Measurements from ENCODE around the gene IPO13.
A peak's percentile ranks its signal among the peaks of the same experiment; 100 is the strongest.

IPO13 gene

GRCh38 chr1:43977376-43978263 lies 30.9 kb downstream of the IPO13 start:
- Histone ChIP-seq H3K36me3 (ENCODE audit: control insufficient read depth, insufficient read depth, low read length) (peaks cover 43% of the 10 kb centered on the region), H3K9me3 (ENCODE audit: control insufficient read depth, insufficient read depth, low read length) (no peaks in the 10 kb centered on the region), H3K27ac (ENCODE audit: low read depth, low read length) (no peak overlapping the region), H3K9ac (ENCODE audit: low read depth, low read length) (no peak overlapping the region), H3K27me3 (ENCODE audit: control insufficient read depth, insufficient read depth, low read length) (no peaks in the 10 kb centered on the region), H3K4me3 (ENCODE audit: low read depth, low read length) (no peak overlapping the region; the same call in 1 of the 2 replicates), H3K4me1 (ENCODE audit: control insufficient read depth, insufficient read depth, low read length) (peaks cover 24% of the 10 kb centered on the region; the same call in 1 of the 2 replicates)

GRCh38 chr1:43978264-43978550 lies 31.5 kb downstream of the IPO13 start:
- Histone ChIP-seq H3K9me3 (ENCODE audit: control insufficient read depth, insufficient read depth, low read length) (no peaks in the 10 kb centered on the region), H3K36me3 (ENCODE audit: control insufficient read depth, insufficient read depth, low read length) (peaks cover 40% of the 10 kb centered on the region), H3K27ac (ENCODE audit: low read depth, low read length) (no peak overlapping the region), H3K4me1 (ENCODE audit: control insufficient read depth, insufficient read depth, low read length) (peaks cover 24% of the 10 kb centered on the region; the same call in 1 of the 2 replicates), H3K9ac (ENCODE audit: low read depth, low read length) (no peak overlapping the region), H3K27me3 (ENCODE audit: control insufficient read depth, insufficient read depth, low read length) (no peaks in the 10 kb centered on the region), H3K4me3 (ENCODE audit: low read depth, low read length) (peak overlapping the region; percentile 88)

- H3K4me1 ChIP-seq (ENCODE audit: control insufficient read depth, insufficient read depth, low read length): peaks cover 23% of the 10 kb centered on the region; the same call in 1 of the 2 replicates
- H3K27ac ChIP-seq (ENCODE audit: low read depth, low read length): peak within 1 kb of the TSS; percentile 64
- H3K36me3 ChIP-seq (ENCODE audit: control insufficient read depth, insufficient read depth, low read length): peaks cover 38% of the 10 kb centered on the region
- H3K9me3 ChIP-seq (ENCODE audit: control insufficient read depth, insufficient read depth, low read length): no peaks in the 10 kb centered on the region
- peak within 1 kb of the TSS; percentile 60 for H3K9ac ChIP-seq (ENCODE audit: low read depth, low read length)
- no peaks in the 10 kb centered on the region for H3K27me3 ChIP-seq (ENCODE audit: control insufficient read depth, insufficient read depth, low read length)
- peak within 1 kb of the TSS; percentile 88 for H3K4me3 ChIP-seq (ENCODE audit: low read depth, low read length)
Observed at GRCh38 chr1:43978551-43979260, 32.0 kb downstream of the IPO13 start, which contains the start of gene B4GALT2. TSS of gene B4GALT2 (plus strand) at chr1:43979210. CDS start at chr1:43981161, 1,951 bp downstream.

- Histone ChIP-seq H3K4me1 (ENCODE audit: control insufficient read depth, insufficient read depth, low read length) (peaks cover 18% of the 10 kb centered on the region; the same call in 1 of the 2 replicates), H3K27ac (ENCODE audit: low read depth, low read length) (peak overlapping the region; percentile 53), H3K36me3 (ENCODE audit: control insufficient read depth, insufficient read depth, low read length) (peaks cover 40% of the 10 kb centered on the region), H3K9ac (ENCODE audit: low read depth, low read length) (no peak overlapping the region), H3K27me3 (ENCODE audit: control insufficient read depth, insufficient read depth, low read length) (no peaks in the 10 kb centered on the region), H3K4me3 (ENCODE audit: low read depth, low read length) (peak overlapping the region; percentile 88), H3K9me3 (ENCODE audit: control insufficient read depth, insufficient read depth, low read length) (no peaks in the 10 kb centered on the region)
Observed at GRCh38 chr1:43979261-43979527, 32.4 kb downstream of the IPO13 start.

GRCh38 chr1:43979528-43980254 lies 32.9 kb downstream of the IPO13 start:
- Histone ChIP-seq H3K4me3 (ENCODE audit: low read depth, low read length) (peak overlapping the region; percentile 88), H3K27me3 (ENCODE audit: control insufficient read depth, insufficient read depth, low read length) (no peaks in the 10 kb centered on the region), H3K4me1 (ENCODE audit: control insufficient read depth, insufficient read depth, low read length) (peaks cover 17% of the 10 kb centered on the region; the same call in 1 of the 2 replicates), H3K27ac (ENCODE audit: low read depth, low read length) (peak overlapping the region; percentile 53), H3K36me3 (ENCODE audit: control insufficient read depth, insufficient read depth, low read length) (peaks cover 45% of the 10 kb centered on the region), H3K9me3 (ENCODE audit: control insufficient read depth, insufficient read depth, low read length) (no peaks in the 10 kb centered on the region), H3K9ac (ENCODE audit: low read depth, low read length) (peak overlapping the region; percentile 58; the same call in 1 of the 2 replicates)

GRCh38 chr1:43980255-43981134 lies 33.7 kb downstream of the IPO13 start:
- H3K4me3 ChIP-seq (ENCODE audit: low read depth, low read length): peak overlapping the region; percentile 88
- H3K4me1 ChIP-seq (ENCODE audit: control insufficient read depth, insufficient read depth, low read length): peaks cover 17% of the 10 kb centered on the region; the same call in 1 of the 2 replicates
- H3K9ac ChIP-seq (ENCODE audit: low read depth, low read length): peak overlapping the region; percentile 58; the same call in 1 of the 2 replicates
- peaks cover 52% of the 10 kb centered on the region for H3K36me3 ChIP-seq (ENCODE audit: control insufficient read depth, insufficient read depth, low read length)
- no peak overlapping the region for H3K27ac ChIP-seq (ENCODE audit: low read depth, low read length)
- H3K27me3 ChIP-seq (ENCODE audit: control insufficient read depth, insufficient read depth, low read length): no peaks in the 10 kb centered on the region
- H3K9me3 ChIP-seq (ENCODE audit: control insufficient read depth, insufficient read depth, low read length): no peaks in the 10 kb centered on the region

- Histone ChIP-seq H3K4me1 (ENCODE audit: control insufficient read depth, insufficient read depth, low read length) (peaks cover 15% of the 10 kb centered on the region; the same call in 1 of the 2 replicates), H3K27ac (ENCODE audit: low read depth, low read length) (no peak overlapping the region), H3K9me3 (ENCODE audit: control insufficient read depth, insufficient read depth, low read length) (no peaks in the 10 kb centered on the region), H3K36me3 (ENCODE audit: control insufficient read depth, insufficient read depth, low read length) (peaks cover 57% of the 10 kb centered on the region), H3K27me3 (ENCODE audit: control insufficient read depth, insufficient read depth, low read length) (no peaks in the 10 kb centered on the region), H3K9ac (ENCODE audit: low read depth, low read length) (no peak overlapping the region), H3K4me3 (ENCODE audit: low read depth, low read length) (no peak overlapping the region)
Observed at GRCh38 chr1:43981135-43981491, 34.4 kb downstream of the IPO13 start.

GRCh38 chr1:43981636-43982035 lies 34.9 kb downstream of the IPO13 start:
- Histone ChIP-seq H3K9ac (ENCODE audit: low read depth, low read length) (no peak overlapping the region), H3K9me3 (ENCODE audit: control insufficient read depth, insufficient read depth, low read length) (no peaks in the 10 kb centered on the region), H3K27ac (ENCODE audit: low read depth, low read length) (no peak overlapping the region), H3K27me3 (ENCODE audit: control insufficient read depth, insufficient read depth, low read length) (no peaks in the 10 kb centered on the region), H3K36me3 (ENCODE audit: control insufficient read depth, insufficient read depth, low read length) (peaks cover 57% of the 10 kb centered on the region), H3K4me1 (ENCODE audit: control insufficient read depth, insufficient read depth, low read length) (peaks cover 15% of the 10 kb centered on the region; the same call in 1 of the 2 replicates), H3K4me3 (ENCODE audit: low read depth, low read length) (no peak overlapping the region)

GRCh38 chr1:43982241-43982640 lies 35.5 kb downstream of the IPO13 start:
- H3K4me3 ChIP-seq (ENCODE audit: low read depth, low read length): no peak overlapping the region
- H3K9ac ChIP-seq (ENCODE audit: low read depth, low read length): no peak overlapping the region
- peaks cover 15% of the 10 kb centered on the region; the same call in 1 of the 2 replicates for H3K4me1 ChIP-seq (ENCODE audit: control insufficient read depth, insufficient read depth, low read length)
- H3K27me3 ChIP-seq (ENCODE audit: control insufficient read depth, insufficient read depth, low read length): no peaks in the 10 kb centered on the region
- peaks cover 57% of the 10 kb centered on the region for H3K36me3 ChIP-seq (ENCODE audit: control insufficient read depth, insufficient read depth, low read length)
- H3K27ac ChIP-seq (ENCODE audit: low read depth, low read length): no peak overlapping the region
- no peaks in the 10 kb centered on the region for H3K9me3 ChIP-seq (ENCODE audit: control insufficient read depth, insufficient read depth, low read length)

GRCh38 chr1:43982808-43983207 lies 36.1 kb downstream of the IPO13 start:
- H3K27me3 ChIP-seq (ENCODE audit: control insufficient read depth, insufficient read depth, low read length): no peaks in the 10 kb centered on the region
- H3K9ac ChIP-seq (ENCODE audit: low read depth, low read length): no peak overlapping the region
- H3K9me3 ChIP-seq (ENCODE audit: control insufficient read depth, insufficient read depth, low read length): no peaks in the 10 kb centered on the region
- no peak overlapping the region for H3K27ac ChIP-seq (ENCODE audit: low read depth, low read length)
- H3K36me3 ChIP-seq (ENCODE audit: control insufficient read depth, insufficient read depth, low read length): peaks cover 52% of the 10 kb centered on the region
- H3K4me1 ChIP-seq (ENCODE audit: control insufficient read depth, insufficient read depth, low read length): peaks cover 15% of the 10 kb centered on the region; the same call in 1 of the 2 replicates
- H3K4me3 ChIP-seq (ENCODE audit: low read depth, low read length): no peak overlapping the region

Data from HUES48 (cell line).